Type B pancreatic cell (in vitro differentiated cells): Measurements from ENCODE around the gene LPIN2. TPM values are rescaled to one million over a fixed set of nuclear protein-coding genes. Genes with fewer than 3 reads are reported as not detected.
"Not testable (repeated sequence)": the region's sequence is repeated elsewhere in the genome, so short reads cannot be mapped to it uniquely, and the experiment has no call there.

Experiments used
- DNase-seq: peaks from one replicate; pipeline ENCODE4 v3.0.0; 2021; ENCODE audit warnings: mixed read lengths; ENCODE audit not compliant: unreplicated experiment; ENCODE audit errors: extremely low spot score
- H3K27ac Mint-ChIP-seq: 2 replicates; pipeline ENCODE4 v1.8.0; 2021; ENCODE audit warnings: mild to moderate bottlenecking, mixed read lengths
- H3K27me3 Mint-ChIP-seq: 2 replicates; pipeline ENCODE4 v1.8.0; 2021; ENCODE audit warnings: mixed read lengths
- H3K36me3 Mint-ChIP-seq: 2 replicates; pipeline ENCODE4 v1.8.0; 2021; ENCODE audit warnings: mixed read lengths
- H3K4me1 Mint-ChIP-seq: one replicate; pipeline ENCODE4 v1.8.0; 2021; ENCODE audit warnings: mixed read lengths; ENCODE audit not compliant: unreplicated experiment
- H3K4me3 Mint-ChIP-seq: 2 replicates; pipeline ENCODE4 v1.8.0; 2021; ENCODE audit warnings: mild to moderate bottlenecking, mixed read lengths
- H3K9me3 Mint-ChIP-seq: 2 replicates; pipeline ENCODE4 v1.8.0; 2021; ENCODE audit warnings: mixed read lengths
- CTCF ChIP-seq: fragments of 200-600 bp; sonication (generic); conservative IDR thresholded peaks from 2 replicates; pipeline ENCODE4 v1.5.0; 2021; ENCODE audit warnings: antibody characterized with exemption, mild to moderate bottlenecking
- total RNA-seq: library from RNA; stranded (reverse); gene quantifications from 2 replicates; pipeline ENCODE4 v1.2.1, GENCODE V29; 2021; ENCODE audit warnings: low replicate concordance

LPIN2 gene
- total RNA-seq, 1 donor from 2014 or later = 26.8 TPM

- Mint-ChIP-seq H3K27me3 (peaks cover 4% of the 10 kb centered on the region), H3K36me3 (peaks cover 28% of the 10 kb centered on the region), H3K9me3 (no peaks in the 10 kb centered on the region), H3K4me1 (peaks cover 28% of the 10 kb centered on the region), H3K27ac (no peak overlapping the region), H3K4me3 (peak overlapping the region; percentile 93)
- no peak for TF ChIP-seq CTCF
- DNase-seq = no peak
Measured at GRCh38 chr18:3010086-3010485, 2.9 kb downstream of the LPIN2 start.

- no peak for DNase-seq
- no peak overlapping the region for H3K27ac Mint-ChIP-seq
- peaks cover 4% of the 10 kb centered on the region for H3K27me3 Mint-ChIP-seq
- H3K4me3 Mint-ChIP-seq = no peak overlapping the region
- H3K9me3 Mint-ChIP-seq = no peaks in the 10 kb centered on the region
- peaks cover 24% of the 10 kb centered on the region for H3K4me1 Mint-ChIP-seq
- peaks cover 41% of the 10 kb centered on the region for H3K36me3 Mint-ChIP-seq
- no peak for TF ChIP-seq CTCF
Measured at GRCh38 chr18:3008541-3008940, 4.4 kb downstream of the LPIN2 start.

- no peak for DNase-seq
- H3K36me3 Mint-ChIP-seq = peaks cover 52% of the 10 kb centered on the region
- H3K27me3 Mint-ChIP-seq = peaks cover 4% of the 10 kb centered on the region
- H3K4me1 Mint-ChIP-seq = peaks cover 21% of the 10 kb centered on the region
- H3K4me3 Mint-ChIP-seq = no peak overlapping the region
- H3K9me3 Mint-ChIP-seq = peaks cover 6% of the 10 kb centered on the region
- no peak for TF ChIP-seq CTCF
- no peak overlapping the region for H3K27ac Mint-ChIP-seq
Measured at GRCh38 chr18:3007491-3007890, 5.5 kb downstream of the LPIN2 start.

- Mint-ChIP-seq H3K36me3 (peaks cover 66% of the 10 kb centered on the region), H3K27me3 (no peaks in the 10 kb centered on the region), H3K4me1 (peaks cover 7% of the 10 kb centered on the region), H3K9me3 (peaks cover 14% of the 10 kb centered on the region), H3K27ac (no peak overlapping the region), H3K4me3 (no peak overlapping the region)
- TF ChIP-seq CTCF = no peak
- DNase-seq = no peak
Measured at GRCh38 chr18:3005462-3005861, 7.5 kb downstream of the LPIN2 start.

GRCh38 chr18:3003766-3004165 lies 9.2 kb downstream of the LPIN2 start:
- peaks cover 18% of the 10 kb centered on the region for H3K9me3 Mint-ChIP-seq
- H3K27me3 Mint-ChIP-seq, H3K4me3 Mint-ChIP-seq, H3K4me1 Mint-ChIP-seq, H3K27ac Mint-ChIP-seq, DNase-seq: not testable (repeated sequence)
- H3K36me3 Mint-ChIP-seq = peaks cover 66% of the 10 kb centered on the region

- no peak overlapping the region for H3K27ac Mint-ChIP-seq
- H3K9me3 Mint-ChIP-seq = peaks cover 18% of the 10 kb centered on the region
Measured at GRCh38 chr18:3002732-3003131, 10.2 kb downstream of the LPIN2 start.

More at GRCh38 chr18:3002732-3003131, 10.2 kb downstream of the LPIN2 start:
- no peak for TF ChIP-seq CTCF
- Mint-ChIP-seq H3K36me3 (peaks cover 63% of the 10 kb centered on the region), H3K27me3 (no peaks in the 10 kb centered on the region), H3K4me3 (no peak overlapping the region), H3K4me1 (peaks cover 13% of the 10 kb centered on the region)
- DNase-seq = no peak
